Measurements from ENCODE around the gene SLC10A3. TPM values are rescaled to one million over a fixed set of nuclear protein-coding genes. Genes with fewer than 3 reads are reported as not detected.

The SLC10A3 gene
- total and polyA plus RNA-seq, 2 of the 8 experiments (the other 6 are each of a cell fraction or from before 2014, with no cell fraction given), result 6.8 to 9.5 TPM

DNA sequence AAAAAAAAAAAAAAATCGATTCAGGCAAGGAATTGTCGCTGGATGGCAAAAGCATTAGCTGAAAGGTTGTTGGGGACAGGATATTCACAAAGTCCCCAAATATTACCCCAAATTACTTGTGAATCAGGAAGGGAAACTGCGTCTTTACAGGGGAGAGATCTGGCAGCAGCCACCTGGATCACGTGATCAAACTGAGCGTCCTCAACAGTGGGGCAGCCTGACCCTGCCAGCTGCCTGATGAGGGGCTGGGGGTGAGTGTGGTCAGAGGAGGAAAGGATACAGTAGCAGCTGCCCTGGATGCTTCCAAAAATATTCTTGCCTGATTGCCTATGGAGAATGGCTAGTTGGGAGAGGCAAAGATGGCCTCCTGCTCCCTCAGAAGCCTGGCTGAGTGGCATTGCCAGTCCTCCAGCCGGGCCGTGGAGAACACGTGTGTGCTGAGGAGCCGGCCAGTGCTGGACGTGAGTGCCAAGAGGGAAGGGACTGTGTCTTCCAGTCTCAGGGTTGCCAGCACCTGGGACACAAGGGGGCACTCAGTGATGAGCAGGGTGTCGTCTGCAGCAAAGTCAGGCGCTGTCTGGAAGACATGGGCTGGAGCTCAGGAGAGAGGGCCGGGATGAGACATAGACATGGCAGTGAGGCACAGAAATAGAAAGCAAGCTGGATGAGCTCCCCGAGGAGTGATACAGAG is 8.4 kb downstream of the SLC10A3 start:
- CTCF ChIA-PET (ENCODE audit: partially characterized antibody), result interaction anchor here (0.5 to 2.1 kb wide), 6 partner anchors 21 to 108 kb away, joined by 3 to 8 read pairs (median 3); no protein-coding TSS in a partner anchor
- Histone ChIP-seq H2BK15ac (ENCODE audit: low read length) (no peak overlapping the region), H2BK5ac (ENCODE audit: low read depth, low read length) (no peak overlapping the region), H3K36me3 (ENCODE audit: control insufficient read depth in 2 of 4, insufficient read depth in 4 of 4, low read length in 3 of 4) (peaks cover 0 to 13% (median 0%) of the 10 kb centered on the region in 4 experiments; a peak in 2 of 8 replicates), H3K4ac (replicated peaks; ENCODE audit: insufficient read length, low read depth, low read length) (no peak overlapping the region), H4K20me1 (replicated peaks in 1 of 2; ENCODE audit: control insufficient read depth in 1 of 2, insufficient read depth in 2 of 2, low read length in 2 of 2) (peaks cover 0 to 2% of the 10 kb centered on the region in 2 experiments), H3K4me2 (ENCODE audit: insufficient read depth in 1 of 2, low read depth in 2 of 2, low read length in 2 of 2) (no peak overlapping the region), H2AK5ac (ENCODE audit: low read depth, low read length) (no peak overlapping the region), H3K23ac (ENCODE audit: insufficient read length) (no peak overlapping the region), H2AFZ (ENCODE audit: low read length) (no peak overlapping the region), H2BK20ac (ENCODE audit: low read length) (no peak overlapping the region), H4K8ac (ENCODE audit: extremely low read depth, insufficient read depth, low read length) (no peak overlapping the region), H4K91ac (replicated peaks; ENCODE audit: insufficient read length, low read length) (no peak overlapping the region), H3K56ac (replicated peaks; ENCODE audit: insufficient read length, low read depth, low read length) (no peak overlapping the region), H3K14ac (ENCODE audit: insufficient read length) (no peak overlapping the region), H3K27ac (ENCODE audit: low read depth, low read length) (no peak overlapping the region), H3K79me1 (ENCODE audit: low read depth, low read length) (no peaks in the 10 kb centered on the region), H3K27me3 (replicated peaks in 1 of 4; ENCODE audit: control insufficient read depth in 3 of 4, extremely low read depth in 1 of 4, insufficient read depth in 3 of 4, low read length in 3 of 4) (no peaks in the 10 kb centered on the region), H3K23me2 (ENCODE audit: low read depth, low read length) (peaks cover 3% of the 10 kb centered on the region; the same call in 1 of the 2 replicates), H3K4me1 (replicated peaks in 1 of 4; ENCODE audit: control insufficient read depth in 3 of 4, insufficient read depth in 4 of 4, low read length in 3 of 4) (peaks cover 0 to 6% (median 2%) of the 10 kb centered on the region in 4 experiments; a peak in 4 of 7 replicates), H4K5ac (ENCODE audit: insufficient read length, low read depth, low read length) (no peak overlapping the region), H3K9me3 (ENCODE audit: insufficient read depth in 2 of 2, low read depth in 1 of 2, low read length in 1 of 2) (no peaks in the 10 kb centered on the region), H3K18ac (ENCODE audit: extremely low read depth, low read length) (no peak overlapping the region), H3K9ac (replicated peaks in 1 of 4; ENCODE audit: extremely low read depth in 1 of 4, low read depth in 3 of 4, low read length in 3 of 4) (no peak overlapping the region), H3K79me2 (ENCODE audit: control insufficient read depth in 1 of 2, insufficient read depth in 2 of 2, low read length in 2 of 2) (no peaks in the 10 kb centered on the region), H2BK12ac (ENCODE audit: low read depth, low read length) (no peak overlapping the region), H2BK120ac (replicated peaks; ENCODE audit: low read depth, low read length) (no peak overlapping the region), H3K4me3 (ENCODE audit: extremely low read depth in 1 of 4, insufficient read depth in 2 of 4, low read depth in 3 of 4, low read length in 4 of 4) (no peak overlapping the region)
- FAIRE-seq (no peak), DNase-seq (ENCODE audit: low read depth in 1 of 2, low spot score in 2 of 2) (no peak)
- POLR2A ChIA-PET (ENCODE audit: partially characterized antibody), result interaction anchor here (1.0 to 1.2 kb wide), 2 partner anchors 48 to 84 kb away, joined by 3 read pairs; partner anchors contain the start of gene RPL10
- no peak for TF ChIP-seq CTCF (IDR thresholded peaks at IDR 0.05; ENCODE audit: control extremely low read depth in 1 of 3, insufficient read depth in 1 of 3, low read depth in 1 of 3, low read length in 3 of 3)
- no peak for TF ChIP-seq ZNF274 (IDR thresholded peaks at IDR 0.05; ENCODE audit: borderline replicate concordance, extremely low read depth, low read length)
- TF ChIP-seq SP1 (IDR thresholded peaks at IDR 0.05; ENCODE audit: low read depth, low read length), result no peak
- TF ChIP-seq TEAD4 (IDR thresholded peaks at IDR 0.05; ENCODE audit: low read depth, low read length), result no peak
- no peak for TF ChIP-seq SRF (IDR thresholded peaks at IDR 0.05; ENCODE audit: low read depth, low read length)
- TF ChIP-seq MAX (IDR thresholded peaks at IDR 0.05), result no peak
- TF ChIP-seq TAF1 (IDR thresholded peaks at IDR 0.05; ENCODE audit: low read depth, low read length), result no peak
- no peak for TF ChIP-seq SIRT6 (IDR thresholded peaks at IDR 0.05; ENCODE audit: low read length)
- no peak for TF ChIP-seq EZH2 (IDR thresholded peaks at IDR 0.05; ENCODE audit: low read depth, low read length, severe bottlenecking)
- WGBS, 2 experiments (ENCODE audit: extremely low coverage in 1 of 2, insufficient coverage in 1 of 2, insufficient read length in 1 of 2, insufficient replicate concordance in 2 of 2, low coverage in 1 of 2, low lambda C conversion rate in 2 of 2, missing lambda C conversion rate in 1 of 2), result 82% methylated on average over 7 of the region's 14 CpGs; no CpG with 5 or more reads in 1 of the 2 experiments

Measured in H1 (cell line).